Stomach (tissue), 4 donors: Measurements from ENCODE around the gene FAM20C.

Experiments
- CTCF ChIP-seq, 7 experiments: fragments of 450-650 bp in 4 of 7; fragments of 200-600 bp in 3 of 7; sonication (generic) in 3 of 7; IDR thresholded peaks; one replicate each; pipeline ENCODE4 v1.5.1; 2016 to 2019; ENCODE audit warnings: antibody characterized with exemption in 7 of 7, control low read depth in 2 of 7, mild to moderate bottlenecking in 1 of 7
- EP300 ChIP-seq: sonication (generic); formaldehyde crosslinking; IDR thresholded peaks from one replicate; pipeline ENCODE4 v1.6.1; 2017; ENCODE audit warnings: antibody characterized with exemption
- POLR2A ChIP-seq, 4 donors: fragments of 450-650 bp; IDR thresholded peaks; one replicate each; pipeline ENCODE4 v1.6.1; 2016; ENCODE audit warnings: antibody characterized with exemption in 4 of 4, control low read depth in 2 of 4, mild to moderate bottlenecking in 1 of 4, moderate library complexity in 1 of 4
- POLR2AphosphoS5 ChIP-seq, 3 donors: sonication (generic); formaldehyde crosslinking; IDR thresholded peaks; one replicate each; pipeline ENCODE4 v1.6.1; 2016; ENCODE audit warnings: antibody characterized with exemption in 3 of 3

GRCh38 chr7:171364-171904 is 20.9 kb upstream of the FAM20C start:
- TF ChIP-seq CTCF (IDR thresholded peaks at IDR 0.05) = no peak
- no peak for TF ChIP-seq POLR2AphosphoS5 (IDR thresholded peaks at IDR 0.05)
- no peak for TF ChIP-seq EP300
- TF ChIP-seq POLR2A (IDR thresholded peaks at IDR 0.05) = no peak
